ENCODE results near the gene PLOD2. TPM values are rescaled to one million over a fixed set of nuclear protein-coding genes. Genes with fewer than 3 reads are reported as not detected.

Gene PLOD2
- total and polyA plus RNA-seq, 2 of the 8 experiments (the other 6 are each of a cell fraction or from before 2014, with no cell fraction given) = 4.0 to 28.7 TPM

- Histone ChIP-seq H4K5ac (ENCODE audit: insufficient read length, low read depth, low read length) (no peak overlapping the region), H3K79me1 (ENCODE audit: low read depth, low read length) (no peaks in the 10 kb centered on the region), H4K91ac (replicated peaks; ENCODE audit: insufficient read length, low read length) (no peak overlapping the region), H2AK5ac (ENCODE audit: low read depth, low read length) (no peak overlapping the region), H3K4me1 (replicated peaks in 1 of 4; ENCODE audit: control insufficient read depth in 3 of 4, insufficient read depth in 4 of 4, low read length in 3 of 4) (no peaks in the 10 kb centered on the region), H3K9ac (replicated peaks in 1 of 4; ENCODE audit: extremely low read depth in 1 of 4, low read depth in 3 of 4, low read length in 3 of 4) (no peak overlapping the region), H3K27me3 (replicated peaks in 1 of 4; ENCODE audit: control insufficient read depth in 3 of 4, extremely low read depth in 1 of 4, insufficient read depth in 3 of 4, low read length in 3 of 4) (no peaks in the 10 kb centered on the region), H2AFZ (ENCODE audit: low read length) (no peak overlapping the region), H3K18ac (ENCODE audit: extremely low read depth, low read length) (no peak overlapping the region), H3K4me2 (ENCODE audit: insufficient read depth in 1 of 2, low read depth in 2 of 2, low read length in 2 of 2) (no peak overlapping the region), H3K4ac (replicated peaks; ENCODE audit: insufficient read length, low read depth, low read length) (no peak overlapping the region), H2BK5ac (ENCODE audit: low read depth, low read length) (no peak overlapping the region), H2BK15ac (ENCODE audit: low read length) (no peak overlapping the region), H4K8ac (ENCODE audit: extremely low read depth, insufficient read depth, low read length) (no peak overlapping the region), H4K20me1 (replicated peaks in 1 of 2; ENCODE audit: control insufficient read depth in 1 of 2, insufficient read depth in 2 of 2, low read length in 2 of 2) (no peaks in the 10 kb centered on the region), H3K14ac (ENCODE audit: insufficient read length) (no peak overlapping the region), H3K4me3 (ENCODE audit: extremely low read depth in 1 of 4, insufficient read depth in 2 of 4, low read depth in 3 of 4, low read length in 4 of 4) (no peak overlapping the region), H3K79me2 (ENCODE audit: control insufficient read depth in 1 of 2, insufficient read depth in 2 of 2, low read length in 2 of 2) (no peaks in the 10 kb centered on the region), H2BK120ac (replicated peaks; ENCODE audit: low read depth, low read length) (no peak overlapping the region), H3K23me2 (ENCODE audit: low read depth, low read length) (no peaks in the 10 kb centered on the region), H3K36me3 (ENCODE audit: control insufficient read depth in 2 of 4, insufficient read depth in 4 of 4, low read length in 3 of 4) (no peaks in the 10 kb centered on the region), H3K23ac (ENCODE audit: insufficient read length) (no peak overlapping the region), H3K9me3 (ENCODE audit: insufficient read depth in 2 of 2, low read depth in 1 of 2, low read length in 1 of 2) (no peaks in the 10 kb centered on the region), H2BK12ac (ENCODE audit: low read depth, low read length) (no peak overlapping the region), H3K27ac (ENCODE audit: low read depth, low read length) (no peak overlapping the region), H2BK20ac (ENCODE audit: low read length) (no peak overlapping the region), H3K56ac (replicated peaks; ENCODE audit: insufficient read length, low read depth, low read length) (no peak overlapping the region)
- DNase-seq (ENCODE audit: low read depth in 1 of 2, low spot score in 2 of 2) (no peak), FAIRE-seq (no peak)
- no peak for TF ChIP-seq POLR2AphosphoS5 (IDR thresholded peaks at IDR 0.05; ENCODE audit: low read depth, low read length)
- TF ChIP-seq ZNF274 (IDR thresholded peaks at IDR 0.05; ENCODE audit: borderline replicate concordance, extremely low read depth, low read length) = no peak
- TF ChIP-seq GABPA (IDR thresholded peaks at IDR 0.05; ENCODE audit: borderline replicate concordance, insufficient read depth, low read length) = no peak
- no peak for TF ChIP-seq BRCA1 (IDR thresholded peaks at IDR 0.05; ENCODE audit: low read depth, low read length)
- no peak for TF ChIP-seq EGR1 (IDR thresholded peaks at IDR 0.05; ENCODE audit: borderline replicate concordance, low read depth, low read length)
- no peak for TF ChIP-seq SAP30 (IDR thresholded peaks at IDR 0.05; ENCODE audit: insufficient read depth, insufficient replicate concordance, low read length)
- no peak for TF ChIP-seq SP2 (IDR thresholded peaks at IDR 0.05; ENCODE audit: low read length)
- no peak for TF ChIP-seq JUN (IDR thresholded peaks at IDR 0.05; ENCODE audit: low read depth, low read length)
- no peak for TF ChIP-seq MAFK (IDR thresholded peaks at IDR 0.05; ENCODE audit: low read depth, low read length)
- CTCF ChIA-PET (ENCODE audit: partially characterized antibody) = interaction anchor here (0.8 to 1.8 kb wide), 4 partner anchors 12 to 386 kb away, joined by 3 to 7 read pairs (median 5); no protein-coding TSS in a partner anchor
- WGBS, 2 experiments (ENCODE audit: extremely low coverage in 1 of 2, insufficient coverage in 1 of 2, insufficient read length in 1 of 2, insufficient replicate concordance in 2 of 2, low coverage in 1 of 2, low lambda C conversion rate in 2 of 2, missing lambda C conversion rate in 1 of 2) = 91% methylated on average over 2 of the region's 2 CpGs; no CpG with 5 or more reads in 1 of the 2 experiments
- POLR2A ChIA-PET (ENCODE audit: partially characterized antibody) = interaction anchor here (0.7 kb wide), 1 partner anchor 353 kb away, joined by 3 read pairs; no protein-coding TSS in a partner anchor
Measured at GRCh38 chr3:146200461-146201220, 39.7 kb upstream of the PLOD2 start.

Measured in H1 (cell line).